Endothelial cell of umbilical vein (primary cell): ENCODE results near the gene FKBP6.

ENCODE experiments used
- CTCF ChIP-seq, 2 donors: IDR thresholded peaks; 1 replicate in 1 of 2; 2 replicates in 1 of 2; pipeline ENCODE4 v1.5.1; 2011; ENCODE audit warnings: low read length in 2 of 2, mild to moderate bottlenecking in 2 of 2, moderate library complexity in 2 of 2, control low read depth in 1 of 2, inconsistent platforms in 1 of 2, low read depth in 1 of 2; ENCODE audit not compliant: insufficient read depth in 1 of 2; ENCODE audit errors: extremely low read depth in 1 of 2
- EZH2 ChIP-seq: IDR thresholded peaks from 2 replicates; pipeline ENCODE4 v1.6.1; 2012; ENCODE audit warnings: borderline replicate concordance, low read depth, mild to moderate bottlenecking, moderate library complexity, low read length, inconsistent platforms; ENCODE audit not compliant: severe bottlenecking
- JUN ChIP-seq: IDR thresholded peaks from 2 replicates; pipeline ENCODE4 v1.6.1; 2011; ENCODE audit warnings: borderline replicate concordance, low read depth; ENCODE audit not compliant: insufficient read length, insufficient read depth
- MAX ChIP-seq: IDR thresholded peaks from 2 replicates; pipeline ENCODE4 v1.6.1; 2011; ENCODE audit not compliant: insufficient read depth, insufficient read length
- MYC ChIP-seq: IDR thresholded peaks from one replicate; pipeline ENCODE4 v1.6.1; 2011; ENCODE audit warnings: mild to moderate bottlenecking, low read depth, low read length
- POLR2A ChIP-seq: IDR thresholded peaks from 2 replicates; pipeline ENCODE4 v1.6.1; 2012; ENCODE audit warnings: low read depth, mild to moderate bottlenecking, control low read depth, low read length

GRCh38 chr7:73394422-73394821 lies 66.5 kb downstream of the FKBP6 start:
- TF ChIP-seq MAX, result no peak
- TF ChIP-seq EZH2, result no peak
- no peak for TF ChIP-seq MYC
- TF ChIP-seq POLR2A, result no peak
- no peak for TF ChIP-seq CTCF (IDR thresholded peaks at IDR 0.05; ENCODE audit: extremely low read depth in 1 of 2, insufficient read depth in 1 of 2, low read depth in 1 of 2, low read length in 2 of 2)
- TF ChIP-seq JUN, result no peak
